Measurements from ENCODE around the gene FBXO38. TPM values are rescaled to one million over a fixed set of nuclear protein-coding genes. Genes with fewer than 3 reads are reported as not detected.

Gene FBXO38
- total and polyA plus RNA-seq, 9 of the 15 experiments (the other 6 are each of a cell fraction or from before 2014, with no cell fraction given): 7.4 to 39.4 (median 29.3) TPM

DNA sequence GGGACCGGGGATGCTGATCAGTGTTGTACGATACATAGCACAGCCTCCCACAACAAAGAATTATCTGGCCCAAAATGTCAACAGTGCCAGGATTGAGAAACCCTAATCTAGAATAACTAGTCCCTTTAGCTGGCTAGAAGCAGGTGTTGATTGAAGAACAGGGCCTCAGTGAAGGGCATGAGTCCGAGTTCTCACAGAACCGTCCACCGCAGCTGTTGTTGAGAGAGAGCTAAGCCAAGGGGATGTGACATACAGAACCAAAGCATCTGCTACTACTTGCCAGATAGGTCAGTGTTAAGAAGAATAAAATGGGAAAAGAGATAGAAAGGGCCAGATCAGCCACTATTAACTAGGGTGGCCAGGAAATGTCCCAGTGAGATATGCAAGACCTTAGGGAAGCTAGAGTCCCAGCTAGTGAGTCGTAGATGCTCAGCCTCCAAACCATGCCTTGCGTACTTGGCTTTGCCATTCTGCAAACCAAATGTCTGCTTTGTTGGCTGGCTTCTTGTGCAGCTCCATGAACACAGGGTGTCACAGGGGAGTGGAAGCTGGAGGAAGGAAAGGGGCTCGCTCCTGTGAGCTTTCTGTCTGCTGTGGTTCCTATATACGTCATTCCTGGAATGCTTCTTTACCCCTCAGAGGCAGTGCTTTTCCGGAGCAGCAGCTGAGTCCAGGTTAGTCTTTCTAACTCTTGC lies 68.9 kb downstream of the FBXO38 start:
- in situ Hi-C loops (cut with MboI) (no loop called here), intact Hi-C loops (cut with micrococcal nuclease) (no loop called here)
- POLR2A ChIA-PET: no interaction called here
- BruUV-seq (replicated peaks): no TSS peak
- CTCF ChIA-PET (ENCODE audit: low intra/inter-chr PET ratio): no interaction called here
- Histone ChIP-seq H4K20me1 (replicated peaks; ENCODE audit: control insufficient read depth, insufficient read depth, low read length) (no peaks in the 10 kb centered on the region), H3K79me2 (ENCODE audit: control insufficient read depth, insufficient read depth, low read length) (no peaks in the 10 kb centered on the region), H3K27me3 (ENCODE audit: control insufficient read depth in 2 of 2, insufficient read depth in 2 of 2, low read length in 2 of 2) (peaks cover 0 to 7% of the 10 kb centered on the region in 2 experiments; a peak in 2 of 5 replicates), H3K9ac (ENCODE audit: insufficient read depth in 1 of 2, low read depth in 2 of 2, low read length in 2 of 2) (no peak overlapping the region), H3K27ac (ENCODE audit: extremely low read depth, low read depth, low read length) (no peak overlapping the region), H3K36me3 (ENCODE audit: control insufficient read depth, insufficient read depth, low read length) (no peaks in the 10 kb centered on the region), H2AFZ (ENCODE audit: low read depth, low read length) (no peak overlapping the region), H3K4me3 (no peak overlapping the region), H3K9me3 (replicated peaks; ENCODE audit: control insufficient read depth, insufficient read depth, low read depth, low read length) (no peaks in the 10 kb centered on the region), H3K4me1 (replicated peaks in 1 of 2; ENCODE audit: control insufficient read depth in 2 of 2, insufficient read depth in 2 of 2, low read length in 2 of 2) (no peaks in the 10 kb centered on the region), H3K9me1 (ENCODE audit: control insufficient read depth, insufficient read depth, low read length) (no peaks in the 10 kb centered on the region), H3K4me2 (ENCODE audit: insufficient read depth, low read length) (no peak overlapping the region)
- ATAC-seq (no peak), FAIRE-seq (no peak), DNase-seq (ENCODE audit: extremely low read depth in 1 of 4, low spot score in 3 of 4) (no peak)
- 12% methylated on average over 10 of the region's 10 CpGs for WGBS (ENCODE audit: insufficient coverage, low coverage, missing lambda C conversion rate)
- TF ChIP-seq ZFP1 (CRISPR knock-in tag; IDR thresholded peaks at IDR 0.05) (no peak), FOXP1 (CRISPR knock-in tag; IDR thresholded peaks at IDR 0.05) (no peak), ZEB2 (IDR thresholded peaks at IDR 0.05) (no peak), GABPA (tag; conservative IDR thresholded peaks at IDR 0.05; ENCODE audit: low read depth) (no peak), BCOR (IDR thresholded peaks at IDR 0.05) (no peak), ATF1 (CRISPR knock-in tag; IDR thresholded peaks at IDR 0.05) (no peak), ATF1 (tag; IDR thresholded peaks at IDR 0.05) (no peak), COPS2 (conservative IDR thresholded peaks at IDR 0.05) (no peak), SPI1 (IDR thresholded peaks at IDR 0.05; ENCODE audit: borderline replicate concordance, low read depth, low read length) (no peak), TAF7 (tag; IDR thresholded peaks at IDR 0.05) (no peak), TBL1XR1 (IDR thresholded peaks at IDR 0.05; ENCODE audit: low read length in 2 of 2) (no peak), GABPB1 (CRISPR knock-in tag; IDR thresholded peaks at IDR 0.05) (no peak), SRSF9 (IDR thresholded peaks at IDR 0.05; ENCODE audit: borderline replicate concordance, low read depth, low read length) (no peak), KDM2B (CRISPR knock-in tag; IDR thresholded peaks at IDR 0.05) (no peak)
- TF ChIP-seq, protein P1, sequence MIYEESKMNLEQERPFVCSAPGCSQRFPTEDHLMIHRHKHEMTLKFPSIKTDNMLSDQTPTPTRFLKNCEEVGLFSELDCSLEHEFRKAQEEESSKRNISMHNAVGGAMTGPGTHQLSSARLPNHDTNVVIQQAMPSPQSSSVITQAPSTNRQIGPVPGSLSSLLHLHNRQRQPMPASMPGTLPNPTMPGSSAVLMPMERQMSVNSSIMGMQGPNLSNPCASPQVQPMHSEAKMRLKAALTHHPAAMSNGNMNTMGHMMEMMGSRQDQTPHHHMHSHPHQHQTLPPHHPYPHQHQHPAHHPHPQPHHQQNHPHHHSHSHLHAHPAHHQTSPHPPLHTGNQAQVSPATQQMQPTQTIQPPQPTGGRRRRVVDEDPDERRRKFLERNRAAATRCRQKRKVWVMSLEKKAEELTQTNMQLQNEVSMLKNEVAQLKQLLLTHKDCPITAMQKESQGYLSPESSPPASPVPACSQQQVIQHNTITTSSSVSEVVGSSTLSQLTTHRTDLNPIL (CRISPR knock-in tag; IDR thresholded peaks at IDR 0.05): no peak
- TF ChIP-seq, protein P2, sequence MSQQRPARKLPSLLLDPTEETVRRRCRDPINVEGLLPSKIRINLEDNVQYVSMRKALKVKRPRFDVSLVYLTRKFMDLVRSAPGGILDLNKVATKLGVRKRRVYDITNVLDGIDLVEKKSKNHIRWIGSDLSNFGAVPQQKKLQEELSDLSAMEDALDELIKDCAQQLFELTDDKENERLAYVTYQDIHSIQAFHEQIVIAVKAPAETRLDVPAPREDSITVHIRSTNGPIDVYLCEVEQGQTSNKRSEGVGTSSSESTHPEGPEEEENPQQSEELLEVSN (IDR thresholded peaks at IDR 0.05; ENCODE audit: borderline replicate concordance in 1 of 2, extremely low read depth in 1 of 2, insufficient read depth in 1 of 2, insufficient read length in 1 of 2, low read depth in 1 of 2, low read length in 1 of 2, poor library complexity in 1 of 2, severe bottlenecking in 1 of 2): no peak
- TF ChIP-seq, protein P3, sequence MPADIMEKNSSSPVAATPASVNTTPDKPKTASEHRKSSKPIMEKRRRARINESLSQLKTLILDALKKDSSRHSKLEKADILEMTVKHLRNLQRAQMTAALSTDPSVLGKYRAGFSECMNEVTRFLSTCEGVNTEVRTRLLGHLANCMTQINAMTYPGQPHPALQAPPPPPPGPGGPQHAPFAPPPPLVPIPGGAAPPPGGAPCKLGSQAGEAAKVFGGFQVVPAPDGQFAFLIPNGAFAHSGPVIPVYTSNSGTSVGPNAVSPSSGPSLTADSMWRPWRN (IDR thresholded peaks at IDR 0.05; ENCODE audit: low read depth): no peak
- TF ChIP-seq, protein P4, sequence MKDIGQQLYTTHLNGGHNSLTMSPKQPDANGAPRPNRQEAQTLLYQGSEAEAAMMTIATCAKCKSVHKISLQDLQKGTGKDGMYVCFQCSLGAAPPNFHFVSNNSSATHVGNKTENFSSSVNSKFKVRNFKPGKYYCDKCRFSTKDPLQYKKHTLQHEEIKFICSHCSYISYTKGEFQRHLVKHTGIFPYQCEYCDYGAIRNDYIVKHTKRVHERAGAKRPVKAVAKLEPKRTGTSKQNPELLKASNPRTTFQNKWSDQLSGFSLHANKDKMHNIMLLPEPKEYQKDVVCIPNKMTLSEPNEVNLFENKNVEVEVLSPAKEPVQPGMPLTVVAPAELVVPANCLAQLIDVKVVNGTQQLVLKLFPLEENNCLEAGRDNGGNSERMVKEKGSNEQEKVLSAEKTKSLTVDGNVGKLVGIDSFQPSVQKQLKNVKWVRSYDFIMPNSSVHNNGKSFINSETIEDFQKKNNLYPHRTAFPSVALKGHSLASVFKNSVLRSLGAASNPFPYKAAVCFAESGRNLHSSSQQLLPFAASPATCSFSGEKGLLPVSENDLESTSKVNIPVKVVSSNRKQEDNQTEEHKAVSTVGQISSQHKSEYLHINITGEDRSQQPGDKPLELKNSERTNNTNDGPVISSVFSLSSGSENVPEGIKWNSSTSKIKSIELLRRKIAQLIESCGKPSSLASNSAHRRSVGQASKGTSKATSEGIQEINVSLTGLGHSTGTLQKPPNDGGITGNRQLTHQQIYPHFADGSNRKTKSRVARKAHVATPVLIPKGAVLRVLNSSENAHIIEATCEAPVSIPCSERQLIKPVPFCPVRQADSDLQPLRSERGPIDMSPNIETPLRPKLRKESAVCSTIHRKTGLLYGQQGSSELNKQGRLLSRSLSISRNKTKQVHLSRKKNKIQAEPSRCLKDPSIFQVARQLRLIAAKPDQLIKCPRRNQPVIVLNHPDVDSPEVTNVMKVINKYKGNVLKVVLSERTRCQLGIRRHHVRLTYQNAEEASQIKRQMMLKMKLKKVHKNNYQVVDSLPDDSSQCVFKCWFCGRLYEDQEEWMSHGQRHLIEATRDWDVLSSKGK (CRISPR knock-in tag; IDR thresholded peaks at IDR 0.05): no peak

Measured in K562 (cell line).